ENCODE data around the gene TEX19.

Gene TEX19

DNA sequence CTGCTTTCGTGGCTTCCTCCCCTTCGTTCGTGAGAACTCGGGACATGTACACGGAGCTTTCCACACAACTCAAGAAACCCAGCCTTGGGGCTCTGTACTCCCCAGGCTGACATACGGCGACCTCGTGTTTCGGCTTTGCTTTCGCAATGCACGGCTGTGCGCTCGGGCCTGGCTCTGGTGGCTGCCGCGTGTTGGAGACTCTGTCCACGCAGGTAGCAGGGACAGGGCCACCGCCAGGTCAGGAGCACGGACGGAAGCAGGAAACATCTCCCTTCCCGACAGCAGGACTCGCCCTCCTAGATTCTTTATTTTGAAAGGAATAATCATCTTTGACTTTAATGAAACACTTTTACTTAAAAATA, 29.9 kb downstream of the TEX19 start:
- peaks cover 7% of the 10 kb centered on the region; the same call in 1 of the 2 replicates for H3K36me3 ChIP-seq (ENCODE audit: insufficient read depth, low read length)
- no peaks in the 10 kb centered on the region for H3K9me3 ChIP-seq (ENCODE audit: low read length)
- no peak overlapping the region for H3K27ac ChIP-seq (ENCODE audit: low read depth, low read length, poor library complexity, severe bottlenecking)
- peaks cover 6% of the 10 kb centered on the region; the same call in 1 of the 2 replicates for H3K27me3 ChIP-seq (ENCODE audit: insufficient read depth, low read length)
- H3K4me3 ChIP-seq (ENCODE audit: low read depth, low read length, poor library complexity, severe bottlenecking) = no peak overlapping the region
- H3K79me2 ChIP-seq (ENCODE audit: insufficient read depth, low read length) = no peaks in the 10 kb centered on the region
- no peaks in the 10 kb centered on the region for H3K4me1 ChIP-seq (ENCODE audit: insufficient read depth, low read length, severe bottlenecking)
- no peak overlapping the region for H3K4me2 ChIP-seq (ENCODE audit: low read length)
- TF ChIP-seq, protein P1, sequence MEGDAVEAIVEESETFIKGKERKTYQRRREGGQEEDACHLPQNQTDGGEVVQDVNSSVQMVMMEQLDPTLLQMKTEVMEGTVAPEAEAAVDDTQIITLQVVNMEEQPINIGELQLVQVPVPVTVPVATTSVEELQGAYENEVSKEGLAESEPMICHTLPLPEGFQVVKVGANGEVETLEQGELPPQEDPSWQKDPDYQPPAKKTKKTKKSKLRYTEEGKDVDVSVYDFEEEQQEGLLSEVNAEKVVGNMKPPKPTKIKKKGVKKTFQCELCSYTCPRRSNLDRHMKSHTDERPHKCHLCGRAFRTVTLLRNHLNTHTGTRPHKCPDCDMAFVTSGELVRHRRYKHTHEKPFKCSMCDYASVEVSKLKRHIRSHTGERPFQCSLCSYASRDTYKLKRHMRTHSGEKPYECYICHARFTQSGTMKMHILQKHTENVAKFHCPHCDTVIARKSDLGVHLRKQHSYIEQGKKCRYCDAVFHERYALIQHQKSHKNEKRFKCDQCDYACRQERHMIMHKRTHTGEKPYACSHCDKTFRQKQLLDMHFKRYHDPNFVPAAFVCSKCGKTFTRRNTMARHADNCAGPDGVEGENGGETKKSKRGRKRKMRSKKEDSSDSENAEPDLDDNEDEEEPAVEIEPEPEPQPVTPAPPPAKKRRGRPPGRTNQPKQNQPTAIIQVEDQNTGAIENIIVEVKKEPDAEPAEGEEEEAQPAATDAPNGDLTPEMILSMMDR (IDR thresholded peaks at IDR 0.05; ENCODE audit: low read length) = no peak
- TF ChIP-seq EZH2 (IDR thresholded peaks at IDR 0.05; ENCODE audit: borderline replicate concordance, low read length) = no peak
- no peaks in the 10 kb centered on the region for H4K20me1 ChIP-seq (ENCODE audit: insufficient read depth, low read length)
- no peak overlapping the region for H3K9ac ChIP-seq (ENCODE audit: low read length)
- H2AFZ ChIP-seq (ENCODE audit: low read length) = no peak overlapping the region
- H3F3A ChIP-seq (ENCODE audit: insufficient read depth, low read length) = no peaks in the 10 kb centered on the region
- no peaks in the 10 kb centered on the region for H3K9me2 ChIP-seq (ENCODE audit: low read depth, low read length)

DNA sequence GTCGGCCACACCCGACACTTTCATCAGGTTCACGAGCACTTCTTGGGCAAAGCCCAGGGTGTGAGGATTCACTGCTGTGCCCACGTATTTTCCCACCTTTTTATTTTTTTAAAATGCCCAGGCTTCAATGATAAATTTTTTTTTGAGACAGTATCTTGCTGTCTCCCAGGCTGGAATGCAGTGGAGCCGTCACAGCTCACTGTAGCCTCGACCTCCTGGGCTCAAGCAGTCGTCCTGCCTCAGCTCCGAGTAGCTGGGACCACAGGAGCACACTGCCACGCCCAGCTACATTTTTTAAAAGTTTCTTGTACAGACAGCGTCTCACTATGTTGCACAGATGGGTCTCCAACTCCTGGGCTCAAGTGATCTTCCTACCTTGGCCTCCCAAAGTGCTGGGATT, 30.3 kb downstream of the TEX19 start:
- H3K4me2 ChIP-seq (ENCODE audit: low read length) = no peak overlapping the region
- H3K79me2 ChIP-seq (ENCODE audit: insufficient read depth, low read length) = no peaks in the 10 kb centered on the region
- no peak overlapping the region for H3K27ac ChIP-seq (ENCODE audit: low read depth, low read length, poor library complexity, severe bottlenecking)
- H2AFZ ChIP-seq (ENCODE audit: low read length) = no peak overlapping the region
- H3F3A ChIP-seq (ENCODE audit: insufficient read depth, low read length) = no peaks in the 10 kb centered on the region
- no peaks in the 10 kb centered on the region for H3K4me1 ChIP-seq (ENCODE audit: insufficient read depth, low read length, severe bottlenecking)
- no peak for TF ChIP-seq EZH2 (IDR thresholded peaks at IDR 0.05; ENCODE audit: borderline replicate concordance, low read length)
- TF ChIP-seq, protein P1 (IDR thresholded peaks at IDR 0.05; ENCODE audit: low read length) = no peak
- H3K36me3 ChIP-seq (ENCODE audit: insufficient read depth, low read length) = peaks cover 7% of the 10 kb centered on the region; the same call in 1 of the 2 replicates
- H3K9ac ChIP-seq (ENCODE audit: low read length) = no peak overlapping the region
- H3K9me3 ChIP-seq (ENCODE audit: low read length) = no peaks in the 10 kb centered on the region
- peaks cover 6% of the 10 kb centered on the region; the same call in 1 of the 2 replicates for H3K27me3 ChIP-seq (ENCODE audit: insufficient read depth, low read length)
- H3K9me2 ChIP-seq (ENCODE audit: low read depth, low read length) = no peaks in the 10 kb centered on the region
- no peak overlapping the region for H3K4me3 ChIP-seq (ENCODE audit: low read depth, low read length, poor library complexity, severe bottlenecking)
- H4K20me1 ChIP-seq (ENCODE audit: insufficient read depth, low read length) = no peaks in the 10 kb centered on the region

DNA sequence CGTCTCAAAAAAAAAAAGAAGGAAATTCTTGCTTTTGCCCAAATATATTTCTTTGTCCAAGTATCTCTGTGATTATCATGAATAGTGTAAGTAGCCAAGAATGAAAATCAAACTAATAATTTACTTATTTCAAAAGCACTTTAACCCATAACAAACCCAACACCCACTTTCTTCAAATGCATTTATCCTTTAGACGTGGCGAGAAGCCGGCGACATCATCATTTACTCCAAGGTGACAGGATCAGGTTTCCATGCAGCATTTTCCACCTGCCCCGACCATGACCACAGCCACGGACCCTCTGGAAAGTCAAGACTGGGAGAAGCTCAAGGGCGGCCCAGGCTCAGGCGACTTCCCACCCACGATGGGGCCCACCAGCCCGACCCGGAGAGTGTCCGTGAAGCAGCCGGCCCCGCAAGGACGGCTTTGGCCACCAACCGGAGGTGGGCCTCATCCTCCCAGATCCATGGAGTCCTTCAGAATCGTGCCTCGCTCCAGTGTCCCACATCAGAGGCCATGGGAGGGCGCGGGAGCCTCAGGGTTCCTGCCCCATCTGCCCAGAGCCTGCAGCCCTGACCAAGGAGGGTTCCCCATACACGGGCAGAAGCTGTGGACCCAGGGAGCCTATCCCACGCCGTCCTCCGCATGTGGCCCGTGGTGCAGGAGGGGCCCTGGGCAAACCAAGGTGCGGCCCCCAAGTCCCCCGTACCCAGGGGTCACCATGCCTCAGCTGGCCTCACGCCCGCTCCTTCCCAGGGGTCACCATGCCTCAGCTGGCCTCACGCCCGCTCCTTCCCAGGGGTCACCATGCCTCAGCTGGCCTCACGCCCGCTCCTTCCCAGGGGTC, 31.2 kb downstream of the TEX19 start:
- H3K4me1 ChIP-seq (ENCODE audit: insufficient read depth, low read length, severe bottlenecking) = no peaks in the 10 kb centered on the region
- no peaks in the 10 kb centered on the region for H3K9me2 ChIP-seq (ENCODE audit: low read depth, low read length)
- no peak for TF ChIP-seq EZH2 (IDR thresholded peaks at IDR 0.05; ENCODE audit: borderline replicate concordance, low read length)
- TF ChIP-seq, protein P1 (IDR thresholded peaks at IDR 0.05; ENCODE audit: low read length) = no peak
- H2AFZ ChIP-seq (ENCODE audit: low read length) = no peak overlapping the region
- H3K79me2 ChIP-seq (ENCODE audit: insufficient read depth, low read length) = no peaks in the 10 kb centered on the region
- no peaks in the 10 kb centered on the region for H3F3A ChIP-seq (ENCODE audit: insufficient read depth, low read length)
- no peaks in the 10 kb centered on the region for H3K9me3 ChIP-seq (ENCODE audit: low read length)
- H3K4me2 ChIP-seq (ENCODE audit: low read length) = no peak overlapping the region
- H3K9ac ChIP-seq (ENCODE audit: low read length) = no peak overlapping the region
- H3K27ac ChIP-seq (ENCODE audit: low read depth, low read length, poor library complexity, severe bottlenecking) = no peak overlapping the region
- no peak overlapping the region for H3K4me3 ChIP-seq (ENCODE audit: low read depth, low read length, poor library complexity, severe bottlenecking)
- H3K36me3 ChIP-seq (ENCODE audit: insufficient read depth, low read length) = peaks cover 7% of the 10 kb centered on the region; the same call in 1 of the 2 replicates
- peaks cover 6% of the 10 kb centered on the region; the same call in 1 of the 2 replicates for H3K27me3 ChIP-seq (ENCODE audit: insufficient read depth, low read length)
- no peaks in the 10 kb centered on the region for H4K20me1 ChIP-seq (ENCODE audit: insufficient read depth, low read length)

Data from OCI-LY1 (cell line).